ENCODE data around the gene ALOX5AP.

GRCh38 chr13:30791354-30792001 lies 56.1 kb downstream of the ALOX5AP start:
- TF ChIP-seq ISL1 (CRISPR knock-in tag; IDR thresholded peaks at IDR 0.05) (no peak), PATZ1 (CRISPR knock-in tag; IDR thresholded peaks at IDR 0.05; ENCODE audit: borderline replicate concordance) (no peak), BACH2 (CRISPR knock-in tag; IDR thresholded peaks at IDR 0.05; ENCODE audit: borderline replicate concordance) (no peak), OSR1 (CRISPR knock-in tag; IDR thresholded peaks at IDR 0.05) (no peak; the same call in 1 of the 2 replicates)

All from SK-N-SH treated with all-trans-retinoic acid at 6 μM for 48 hours (cell line).